Stimulated activated effector memory CD8-positive, alpha-beta T cell treated with anti-CD3 and anti-CD28 coated beads, Interleukin-12 subunit alpha, Interleukin-12 subunit beta, amount 100 ng/mL, for 72 hours (primary cell): Measurements from ENCODE around the gene SMYD5.

Experiments used
- ATAC-seq: fragments of 150-1000 bp; cut with Tn5 transposase; 2 replicates; pipeline ENCODE4 v1.10.0; 2021
- DNase-seq, 2 donors: peaks; one replicate each; pipeline ENCODE4 v3.0.0; 2021 to 2022; ENCODE audit warnings: low spot score in 2 of 2
- H3K27ac Mint-ChIP-seq: one replicate; pipeline ENCODE4 v1.8.0; 2022; ENCODE audit warnings: mild to moderate bottlenecking, mixed read lengths
- H3K36me3 Mint-ChIP-seq: one replicate; pipeline ENCODE4 v1.8.0; 2022; ENCODE audit warnings: mild to moderate bottlenecking, mixed read lengths
- H3K4me1 Mint-ChIP-seq: one replicate; pipeline ENCODE4 v1.8.0; 2022; ENCODE audit warnings: mixed read lengths
- H3K4me3 Mint-ChIP-seq: one replicate; pipeline ENCODE4 v1.8.0; 2022; ENCODE audit warnings: mild to moderate bottlenecking, mixed read lengths
- H3K9me3 Mint-ChIP-seq: one replicate; pipeline ENCODE4 v1.8.0; 2022; ENCODE audit warnings: mixed read lengths

Gene SMYD5

GRCh38 chr2:73244580-73244979 is 30.5 kb downstream of the SMYD5 start:
- peak; percentile 88 for ATAC-seq
- Mint-ChIP-seq H3K36me3 (peaks cover 100% of the 10 kb centered on the region), H3K27ac (peak overlapping the region; percentile 77), H3K4me3 (no peak overlapping the region), H3K4me1 (peaks cover 22% of the 10 kb centered on the region), H3K9me3 (no peaks in the 10 kb centered on the region)
- DNase-seq = no peak

- ATAC-seq (no peak), DNase-seq (no peak)
- Mint-ChIP-seq H3K9me3 (no peaks in the 10 kb centered on the region), H3K4me1 (peaks cover 21% of the 10 kb centered on the region), H3K27ac (peak overlapping the region; percentile 55), H3K36me3 (peaks cover 100% of the 10 kb centered on the region), H3K4me3 (no peak overlapping the region)
Observed at GRCh38 chr2:73246850-73247249, 32.8 kb downstream of the SMYD5 start.

GRCh38 chr2:73249636-73250035 is 35.6 kb downstream of the SMYD5 start:
- ATAC-seq (no peak), DNase-seq (no peak)
- no peaks in the 10 kb centered on the region for H3K9me3 Mint-ChIP-seq
- H3K36me3 Mint-ChIP-seq = peaks cover 100% of the 10 kb centered on the region
- H3K4me1 Mint-ChIP-seq = peaks cover 14% of the 10 kb centered on the region
- H3K27ac Mint-ChIP-seq = peak overlapping the region; percentile 56
- no peak overlapping the region for H3K4me3 Mint-ChIP-seq

- H3K36me3 Mint-ChIP-seq = peaks cover 100% of the 10 kb centered on the region
- DNase-seq (no peak), ATAC-seq (no peak)
- H3K4me1 Mint-ChIP-seq = peaks cover 10% of the 10 kb centered on the region
- no peaks in the 10 kb centered on the region for H3K9me3 Mint-ChIP-seq
- H3K27ac Mint-ChIP-seq = no peak overlapping the region
- H3K4me3 Mint-ChIP-seq = no peak overlapping the region
Observed at GRCh38 chr2:73250872-73251846, 37.1 kb downstream of the SMYD5 start.

- DNase-seq (no peak), ATAC-seq (no peak)
- peaks cover 92% of the 10 kb centered on the region for H3K36me3 Mint-ChIP-seq
- peaks cover 13% of the 10 kb centered on the region for H3K4me1 Mint-ChIP-seq
- no peak overlapping the region for H3K4me3 Mint-ChIP-seq
- no peaks in the 10 kb centered on the region for H3K9me3 Mint-ChIP-seq
- H3K27ac Mint-ChIP-seq = no peak overlapping the region
Observed at GRCh38 chr2:73252238-73253027, 38.4 kb downstream of the SMYD5 start.

GRCh38 chr2:73253400-73253799 is 39.4 kb downstream of the SMYD5 start:
- no peak for DNase-seq
- H3K27ac Mint-ChIP-seq = peak overlapping the region; percentile 64
- H3K36me3 Mint-ChIP-seq = peaks cover 82% of the 10 kb centered on the region
- ATAC-seq = no peak
- H3K4me1 Mint-ChIP-seq = peaks cover 13% of the 10 kb centered on the region
- H3K4me3 Mint-ChIP-seq = no peak overlapping the region
- H3K9me3 Mint-ChIP-seq = no peaks in the 10 kb centered on the region

- ATAC-seq = no peak
- Mint-ChIP-seq H3K9me3 (no peaks in the 10 kb centered on the region), H3K4me1 (peaks cover 13% of the 10 kb centered on the region), H3K4me3 (no peak overlapping the region), H3K36me3 (peaks cover 77% of the 10 kb centered on the region), H3K27ac (peak overlapping the region; percentile 64)
- no peak for DNase-seq
Observed at GRCh38 chr2:73253901-73254300, 39.9 kb downstream of the SMYD5 start.

GRCh38 chr2:73254343-73255006 is 40.4 kb downstream of the SMYD5 start:
- peaks cover 13% of the 10 kb centered on the region for H3K4me1 Mint-ChIP-seq
- no peak for DNase-seq
- no peaks in the 10 kb centered on the region for H3K9me3 Mint-ChIP-seq
- peaks cover 76% of the 10 kb centered on the region for H3K36me3 Mint-ChIP-seq
- no peak overlapping the region for H3K4me3 Mint-ChIP-seq
- H3K27ac Mint-ChIP-seq = peak overlapping the region; percentile 80
- no peak for ATAC-seq

GRCh38 chr2:73255007-73255644 is 41.1 kb downstream of the SMYD5 start:
- H3K4me3 Mint-ChIP-seq = no peak overlapping the region
- peak overlapping the region; percentile 80 for H3K27ac Mint-ChIP-seq
- no peaks in the 10 kb centered on the region for H3K9me3 Mint-ChIP-seq
- peaks cover 76% of the 10 kb centered on the region for H3K36me3 Mint-ChIP-seq
- ATAC-seq (peak; percentile 3), DNase-seq (no peak)
- H3K4me1 Mint-ChIP-seq = peaks cover 18% of the 10 kb centered on the region

- Mint-ChIP-seq H3K36me3 (peaks cover 67% of the 10 kb centered on the region), H3K4me3 (no peak overlapping the region), H3K9me3 (no peaks in the 10 kb centered on the region), H3K4me1 (peaks cover 18% of the 10 kb centered on the region), H3K27ac (peak overlapping the region; percentile 80)
- DNase-seq (no peak), ATAC-seq (no peak)
Observed at GRCh38 chr2:73255907-73256617, 42.0 kb downstream of the SMYD5 start.

- Mint-ChIP-seq H3K27ac (peak overlapping the region; percentile 80), H3K4me3 (no peak overlapping the region), H3K36me3 (peaks cover 62% of the 10 kb centered on the region), H3K9me3 (no peaks in the 10 kb centered on the region), H3K4me1 (peaks cover 18% of the 10 kb centered on the region)
- ATAC-seq (no peak), DNase-seq (no peak)
Observed at GRCh38 chr2:73256618-73256922, 42.5 kb downstream of the SMYD5 start.

GRCh38 chr2:73257021-73257420 is 43.0 kb downstream of the SMYD5 start:
- H3K9me3 Mint-ChIP-seq = no peaks in the 10 kb centered on the region
- peak overlapping the region; percentile 80 for H3K27ac Mint-ChIP-seq
- peaks cover 18% of the 10 kb centered on the region for H3K4me1 Mint-ChIP-seq
- no peak for ATAC-seq
- H3K36me3 Mint-ChIP-seq = peaks cover 57% of the 10 kb centered on the region
- no peak for DNase-seq
- no peak overlapping the region for H3K4me3 Mint-ChIP-seq

- ATAC-seq (peak; percentile 3), DNase-seq (no peak)
- H3K4me1 Mint-ChIP-seq = peaks cover 18% of the 10 kb centered on the region
- peaks cover 52% of the 10 kb centered on the region for H3K36me3 Mint-ChIP-seq
- H3K27ac Mint-ChIP-seq = peak overlapping the region; percentile 80
- no peak overlapping the region for H3K4me3 Mint-ChIP-seq
- H3K9me3 Mint-ChIP-seq = no peaks in the 10 kb centered on the region
Observed at GRCh38 chr2:73257425-73258125, 43.5 kb downstream of the SMYD5 start.
